Sigmoid colon (tissue), 7 donors: ENCODE data around the gene RNF167. TPM values are rescaled to one million over a fixed set of nuclear protein-coding genes. Genes with fewer than 3 reads are reported as not detected.

ENCODE experiments used
- DNase-seq: peaks from one replicate; pipeline ENCODE4 v3.0.0-alpha.2; 2019
- H3K27ac ChIP-seq, 4 donors: fragments of 200-600 bp; sonication (generic); one replicate each; pipeline ENCODE4 v1.5.1; 2016 to 2019; ENCODE audit warnings: mild to moderate bottlenecking in 1 of 4
- H3K27me3 ChIP-seq, 3 donors: fragments of 200-600 bp; sonication (generic); one replicate each; pipeline ENCODE4 v1.5.1; 2019; ENCODE audit warnings: mild to moderate bottlenecking in 1 of 3
- H3K36me3 ChIP-seq, 4 donors: fragments of 200-600 bp; sonication (generic); one replicate each; pipeline ENCODE4 v1.5.1; 2016 to 2019
- H3K4me1 ChIP-seq, 4 donors: fragments of 200-600 bp; sonication (generic); one replicate each; pipeline ENCODE4 v1.5.1; 2017 to 2019
- H3K4me3 ChIP-seq, 4 donors: fragments of 200-600 bp; sonication (generic); one replicate each; pipeline ENCODE4 v1.5.1; 2017 to 2019; ENCODE audit warnings: mild to moderate bottlenecking in 2 of 4, moderate library complexity in 1 of 4
- H3K9me3 ChIP-seq, 4 donors: fragments of 200-600 bp in 3 of 4; sonication (generic) in 3 of 4; one replicate each; pipeline versions ENCODE4 v1.5.1 to v1.6.1; 2013 to 2019
- EP300 ChIP-seq, 4 donors: sonication (generic); formaldehyde crosslinking; IDR thresholded peaks; one replicate each; pipeline ENCODE4 v1.6.1; 2017; ENCODE audit warnings: antibody characterized with exemption in 4 of 4
- POLR2A ChIP-seq, 2 donors: fragments of 450-650 bp; IDR thresholded peaks; one replicate each; pipeline ENCODE4 v1.6.1; 2016; ENCODE audit warnings: antibody characterized with exemption in 2 of 2, mild to moderate bottlenecking in 2 of 2, moderate library complexity in 2 of 2
- POLR2AphosphoS5 ChIP-seq, 4 donors: sonication (generic); formaldehyde crosslinking; IDR thresholded peaks; one replicate each; pipeline ENCODE4 v1.6.1; 2017; ENCODE audit warnings: antibody characterized with exemption in 4 of 4
- WGBS, 2 donors: extraction: QIAGEN DNeasy Blood & Tissue Kit; methylation state at CpG; one replicate each; pipeline ENCODE4 v1.1.7; 2013; 5-methylcytosine and 5-hydroxymethylcytosine counted together
- intact Hi-C: fragments of 100-400 bp; cut with DNase I; formaldehyde crosslinking; loops from one replicate; pipeline ENCODE4 v1.15.1; 2023
- polyA plus RNA-seq, 3 donors: library from polyadenylated mRNA; stranded (reverse); fragments of 200-250 nt; gene quantifications; one replicate each; pipeline ENCODE4 v1.2.3, GENCODE V29; 2013
- total RNA-seq, 4 donors: library from RNA; depleted of rRNA; stranded (reverse); fragments of >200 nt; gene quantifications; one replicate each; pipeline ENCODE4 v1.1.0, GENCODE V29; 2016
- TF ChIP-seq, protein P1 (sequence below), 4 experiments: fragments of 450-650 bp in 3 of 4; fragments of 200-600 bp in 1 of 4; IDR thresholded peaks; one replicate each; pipeline ENCODE4 v1.5.1; 2016 to 2019; ENCODE audit warnings: antibody characterized with exemption in 4 of 4, mild to moderate bottlenecking in 3 of 4, moderate library complexity in 2 of 4
- donor health status: healthy with polysubstance abuse.
- donor health status: Bipolar disorder and iron deficiency.
- donor health status: healthy.

The RNF167 gene
- total and polyA plus RNA-seq, 7 donors: 45.0 to 120 (median 61.1) TPM

DNA sequence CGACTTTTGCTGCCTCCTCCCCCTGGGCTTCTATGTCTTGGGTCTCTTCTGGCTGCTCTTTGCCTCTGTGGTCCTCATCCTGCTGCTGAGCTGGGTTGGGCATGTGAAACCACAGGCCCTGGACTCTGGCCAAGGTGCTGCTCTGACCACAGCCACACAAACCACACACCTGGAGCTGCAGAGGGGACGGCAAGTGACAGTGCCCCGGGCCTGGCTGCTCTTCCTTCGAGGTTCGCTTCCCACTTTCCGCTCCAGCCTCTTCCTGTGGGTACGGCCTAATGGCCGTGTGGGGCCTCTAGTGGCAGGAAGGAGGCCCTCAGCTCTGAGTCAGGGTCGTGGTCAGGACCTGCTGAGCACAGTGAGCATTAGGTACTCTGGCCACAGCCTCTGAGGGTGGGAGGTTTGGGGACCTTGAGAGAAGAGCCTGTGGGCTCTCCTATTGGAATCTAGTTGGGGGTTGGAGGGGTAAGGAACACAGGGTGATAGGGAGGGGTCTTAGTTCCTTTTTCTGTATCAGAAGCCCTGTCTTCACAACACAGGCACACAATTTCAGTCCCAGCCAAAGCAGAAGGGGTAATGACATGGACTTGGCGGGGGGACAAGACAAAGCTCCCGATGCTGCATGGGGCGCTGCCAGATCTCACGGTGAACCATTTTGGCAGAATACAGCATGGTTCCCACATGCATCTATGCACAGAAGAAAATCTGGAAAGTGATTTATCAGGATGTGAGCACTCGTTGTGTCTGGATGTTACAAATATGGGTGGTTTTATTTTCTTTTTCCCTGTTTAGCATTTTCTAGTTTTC lies 5.7 kb upstream of the RNF167 start:
- no peaks in the 10 kb centered on the region for H3K9me3 ChIP-seq
- intact Hi-C loops: no loop called here
- H3K36me3 ChIP-seq: peaks cover 13 to 27% (median 16%) of the 10 kb centered on the region in 4 donors
- DNase-seq: no peak
- H3K27ac ChIP-seq: peak overlapping the region in 3 of 4 donors; percentile 5 to 42 (median 42)
- no peaks in the 10 kb centered on the region for H3K27me3 ChIP-seq
- peaks cover 0 to 30% (median 24%) of the 10 kb centered on the region in 4 donors for H3K4me1 ChIP-seq
- WGBS, 2 donors: 28 to 38% methylated on average over 14 of the region's 14 CpGs
- TF ChIP-seq POLR2AphosphoS5 (IDR thresholded peaks at IDR 0.05) (no peak), EP300 (IDR thresholded peaks at IDR 0.05) (no peak), POLR2A (IDR thresholded peaks at IDR 0.05) (no peak)
- TF ChIP-seq, protein P1, sequence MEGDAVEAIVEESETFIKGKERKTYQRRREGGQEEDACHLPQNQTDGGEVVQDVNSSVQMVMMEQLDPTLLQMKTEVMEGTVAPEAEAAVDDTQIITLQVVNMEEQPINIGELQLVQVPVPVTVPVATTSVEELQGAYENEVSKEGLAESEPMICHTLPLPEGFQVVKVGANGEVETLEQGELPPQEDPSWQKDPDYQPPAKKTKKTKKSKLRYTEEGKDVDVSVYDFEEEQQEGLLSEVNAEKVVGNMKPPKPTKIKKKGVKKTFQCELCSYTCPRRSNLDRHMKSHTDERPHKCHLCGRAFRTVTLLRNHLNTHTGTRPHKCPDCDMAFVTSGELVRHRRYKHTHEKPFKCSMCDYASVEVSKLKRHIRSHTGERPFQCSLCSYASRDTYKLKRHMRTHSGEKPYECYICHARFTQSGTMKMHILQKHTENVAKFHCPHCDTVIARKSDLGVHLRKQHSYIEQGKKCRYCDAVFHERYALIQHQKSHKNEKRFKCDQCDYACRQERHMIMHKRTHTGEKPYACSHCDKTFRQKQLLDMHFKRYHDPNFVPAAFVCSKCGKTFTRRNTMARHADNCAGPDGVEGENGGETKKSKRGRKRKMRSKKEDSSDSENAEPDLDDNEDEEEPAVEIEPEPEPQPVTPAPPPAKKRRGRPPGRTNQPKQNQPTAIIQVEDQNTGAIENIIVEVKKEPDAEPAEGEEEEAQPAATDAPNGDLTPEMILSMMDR (IDR thresholded peaks at IDR 0.05): peak in 1 of 4 experiments; percentile 6
- no peak overlapping the region for H3K4me3 ChIP-seq

DNA sequence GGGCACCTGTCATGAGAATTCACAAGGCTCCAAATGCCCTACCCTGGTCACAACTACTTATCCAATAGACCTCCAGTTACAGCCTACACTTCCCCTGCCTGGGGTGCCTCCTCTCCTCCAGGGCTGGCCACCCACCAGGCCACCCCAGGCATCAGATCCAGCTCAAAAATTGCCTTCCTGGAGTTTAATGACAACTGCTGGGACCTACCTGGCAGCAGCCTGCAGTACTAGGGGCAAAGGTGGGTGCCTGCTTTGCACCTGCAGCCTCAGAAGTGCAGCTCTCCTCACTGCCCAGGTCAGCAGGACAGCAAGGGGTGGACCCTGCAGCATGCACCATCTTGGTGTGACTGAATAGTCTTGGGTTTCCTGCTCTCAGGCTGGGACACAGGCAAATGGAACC lies 4.4 kb upstream of the RNF167 start:
- no peak for DNase-seq
- no peaks in the 10 kb centered on the region for H3K27me3 ChIP-seq
- intact Hi-C loops: no loop called here
- H3K4me3 ChIP-seq: no peak overlapping the region
- H3K36me3 ChIP-seq: peaks cover 13 to 27% (median 16%) of the 10 kb centered on the region in 4 donors
- no peak overlapping the region for H3K27ac ChIP-seq
- no peaks in the 10 kb centered on the region for H3K9me3 ChIP-seq
- TF ChIP-seq, protein P1 (IDR thresholded peaks at IDR 0.05): no peak
- TF ChIP-seq EP300 (IDR thresholded peaks at IDR 0.05) (no peak), POLR2AphosphoS5 (IDR thresholded peaks at IDR 0.05) (no peak)
- peaks cover 0 to 31% (median 25%) of the 10 kb centered on the region in 4 donors for H3K4me1 ChIP-seq

DNA sequence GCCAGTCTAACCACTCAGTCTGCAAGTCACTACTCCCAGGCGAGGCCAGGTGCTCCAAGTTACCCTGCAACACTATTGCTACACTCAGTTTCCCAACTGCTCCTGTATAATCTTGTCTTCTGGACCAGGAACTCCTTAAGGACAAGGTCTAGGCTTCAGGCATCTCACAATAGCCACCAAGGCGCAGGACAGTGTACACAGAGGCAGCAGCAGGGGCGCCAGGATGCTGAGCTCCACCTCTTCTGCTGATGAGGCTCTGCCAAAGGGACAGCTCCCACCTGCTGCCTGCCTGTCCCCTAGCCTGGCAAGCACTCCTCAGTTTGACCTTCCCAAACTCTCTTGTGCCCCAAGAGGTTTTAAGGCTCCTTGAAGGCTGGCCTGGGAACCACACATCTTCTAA lies 3.6 kb upstream of the RNF167 start:
- Histone ChIP-seq H3K27me3 (no peaks in the 10 kb centered on the region), H3K4me3 (no peak overlapping the region), H3K27ac (no peak overlapping the region), H3K36me3 (peaks cover 13 to 27% (median 16%) of the 10 kb centered on the region in 4 donors), H3K9me3 (no peaks in the 10 kb centered on the region), H3K4me1 (peaks cover 0 to 38% (median 33%) of the 10 kb centered on the region in 4 donors)
- 86 to 92% methylated on average over 3 of the region's 3 CpGs for WGBS, 2 donors
- intact Hi-C loops: no loop called here
- no peak for DNase-seq
- no peak for TF ChIP-seq POLR2AphosphoS5 (IDR thresholded peaks at IDR 0.05)

DNA sequence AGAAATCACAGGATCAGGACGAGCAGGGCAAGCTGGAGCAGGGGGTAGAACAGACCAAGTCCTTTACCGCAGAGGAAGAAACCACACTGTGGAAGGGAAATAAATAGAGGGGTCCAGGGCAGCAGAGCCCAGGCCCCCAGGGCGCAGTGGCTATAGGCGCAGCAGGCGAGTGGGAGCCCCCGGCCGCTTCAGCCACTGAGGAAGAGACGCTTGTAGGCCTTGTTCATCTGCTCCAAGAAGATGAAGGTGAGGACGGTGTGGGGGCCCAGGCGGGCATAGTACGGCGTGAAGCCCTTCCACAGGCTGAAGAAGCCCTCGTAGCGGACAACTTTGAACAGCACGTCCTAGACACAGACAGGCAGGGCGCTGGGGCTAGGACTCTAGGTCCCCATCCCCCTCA lies 2.5 kb upstream of the RNF167 start:
- peak overlapping the region in 2 of 4 donors; percentile 96 for H3K27ac ChIP-seq
- H3K4me1 ChIP-seq: peaks cover 0 to 49% (median 40%) of the 10 kb centered on the region in 4 donors
- intact Hi-C loops: no loop called here
- WGBS, 2 donors: 94 to 97% methylated on average over 16 of the region's 16 CpGs
- H3K9me3 ChIP-seq: no peaks in the 10 kb centered on the region
- no peak for DNase-seq
- H3K27me3 ChIP-seq: no peaks in the 10 kb centered on the region
- no peak for TF ChIP-seq POLR2AphosphoS5 (IDR thresholded peaks at IDR 0.05)
- TF ChIP-seq EP300 (IDR thresholded peaks at IDR 0.05): no peak
- TF ChIP-seq POLR2A (IDR thresholded peaks at IDR 0.05): no peak
- TF ChIP-seq, protein P1 (IDR thresholded peaks at IDR 0.05): no peak
- H3K4me3 ChIP-seq: no peak overlapping the region
- H3K36me3 ChIP-seq: peaks cover 13 to 33% (median 19%) of the 10 kb centered on the region in 4 donors

DNA sequence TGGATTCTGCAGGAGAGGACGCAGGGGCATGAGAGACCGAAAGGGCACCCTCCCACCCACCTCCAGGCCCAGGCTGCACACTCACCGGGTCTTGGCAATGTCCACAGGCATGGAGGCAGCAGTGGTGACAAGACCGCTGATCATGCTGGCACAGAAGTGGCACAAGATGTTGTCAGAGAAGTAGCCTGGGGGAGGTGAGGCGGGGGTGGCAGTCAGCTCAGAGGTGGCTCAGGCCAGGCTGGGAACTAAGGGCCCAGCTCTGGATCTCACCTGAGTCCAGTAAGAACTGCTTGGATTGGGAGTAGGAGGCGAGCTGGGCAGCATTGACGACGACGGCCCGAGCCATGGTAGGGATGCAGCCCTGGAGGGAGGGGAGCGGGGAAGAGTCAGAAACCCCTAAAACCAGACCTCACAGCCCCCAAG lies 2.0 kb upstream of the RNF167 start:
- Histone ChIP-seq H3K27ac (peak overlapping the region; percentile 91 to 96 (median 94)), H3K4me3 (peak overlapping the region in 1 of 4 donors; percentile 83)
- intact Hi-C loops: no loop called here

More for the DNA sequence above, 2.0 kb upstream of the RNF167 start:
- 90 to 96% methylated on average over 11 of the region's 11 CpGs for WGBS, 2 donors
- Histone ChIP-seq H3K4me1 (peaks cover 0 to 54% (median 42%) of the 10 kb centered on the region in 4 donors), H3K9me3 (no peaks in the 10 kb centered on the region), H3K36me3 (peaks cover 14 to 39% (median 23%) of the 10 kb centered on the region in 4 donors), H3K27me3 (no peaks in the 10 kb centered on the region)
- DNase-seq: no peak
- TF ChIP-seq EP300 (IDR thresholded peaks at IDR 0.05): no peak
